Esophagus muscularis mucosa (tissue), 4 donors: Measurements from ENCODE around the gene YES1. TPM values are rescaled to one million over a fixed set of nuclear protein-coding genes. Genes with fewer than 3 reads are reported as not detected.

Source experiments
- DNase-seq: peaks from one replicate; pipeline ENCODE4 v3.0.0-alpha.2; 2017; ENCODE audit errors: extremely low spot score
- H3K27ac ChIP-seq, 4 donors: fragments of 200-600 bp; sonication (generic); replicated peaks in 1 of 4; 1 replicate in 3 of 4; 2 replicates in 1 of 4; pipeline ENCODE4 v1.5.1; 2016 to 2019; ENCODE audit warnings: mild to moderate bottlenecking in 1 of 4
- H3K27me3 ChIP-seq, 4 donors: fragments of 200-600 bp; sonication (generic); one replicate each; pipeline versions ENCODE4 v1.5.1 to v1.6.0; 2016 to 2019
- H3K36me3 ChIP-seq, 4 donors: fragments of 200-600 bp; sonication (generic); one replicate each; pipeline ENCODE4 v1.5.1; 2016 to 2019
- H3K4me1 ChIP-seq, 4 donors: fragments of 200-600 bp; sonication (generic); one replicate each; pipeline ENCODE4 v1.5.1; 2016 to 2019
- H3K4me3 ChIP-seq, 4 donors: fragments of 200-600 bp; sonication (generic); 1 replicate in 2 of 4; 2 replicates in 2 of 4; pipeline ENCODE4 v1.5.1; 2016 to 2019; ENCODE audit warnings: mild to moderate bottlenecking in 4 of 4, moderate library complexity in 1 of 4
- H3K9me3 ChIP-seq, 4 donors: fragments of 200-600 bp; sonication (generic); 1 replicate in 3 of 4; 2 replicates in 1 of 4; pipeline ENCODE4 v1.5.1; 2016 to 2019
- CTCF ChIP-seq, 3 experiments: fragments of 200-600 bp in 2 of 3; fragments of 450-650 bp in 1 of 3; sonication (generic) in 2 of 3; IDR thresholded peaks; one replicate each; pipeline ENCODE4 v1.5.1; 2017 to 2019; ENCODE audit warnings: antibody characterized with exemption in 3 of 3, mild to moderate bottlenecking in 2 of 3, moderate library complexity in 1 of 3
- EP300 ChIP-seq: sonication (generic); formaldehyde crosslinking; IDR thresholded peaks from one replicate; pipeline ENCODE4 v1.6.1; 2017; ENCODE audit warnings: antibody characterized with exemption
- POLR2A ChIP-seq: fragments of 450-650 bp; IDR thresholded peaks from one replicate; pipeline ENCODE4 v1.6.1; 2017; ENCODE audit warnings: antibody characterized with exemption, moderate library complexity, mild to moderate bottlenecking, low read depth
- POLR2AphosphoS5 ChIP-seq, 2 donors: sonication (generic); formaldehyde crosslinking; IDR thresholded peaks; one replicate each; pipeline ENCODE4 v1.6.1; 2017; ENCODE audit warnings: antibody characterized with exemption in 2 of 2
- WGBS: methylation state at CpG from one replicate; pipeline ENCODE4 v1.1.5; 2018; 5-methylcytosine and 5-hydroxymethylcytosine counted together
- intact Hi-C: fragments of 100-400 bp; cut with DNase I; formaldehyde crosslinking; loops from one replicate; pipeline ENCODE4 v1.15.1; 2023
- total RNA-seq, 4 donors: library from RNA; depleted of rRNA; stranded (reverse); fragments of >200 nt; gene quantifications; one replicate each; pipeline versions ENCODE4 v1.1.0 to v1.2.1, GENCODE V29; 2016

The YES1 gene
- total RNA-seq, 4 donors from 2014 or later: 94.6 to 143 (median 116) TPM

GRCh38 chr18:824179-824578 lies 12.1 kb upstream of the YES1 start:
- no peak overlapping the region for H3K4me3 ChIP-seq
- peaks cover 0 to 3% (median 0%) of the 10 kb centered on the region in 4 donors for H3K27me3 ChIP-seq
- H3K4me1 ChIP-seq: no peaks in the 10 kb centered on the region
- H3K36me3 ChIP-seq: no peaks in the 10 kb centered on the region
- no peak for DNase-seq
- 74% methylated on average over 2 of the region's 2 CpGs for WGBS
- H3K27ac ChIP-seq: no peak overlapping the region
- TF ChIP-seq EP300: no peak
- TF ChIP-seq POLR2A: no peak
- TF ChIP-seq CTCF (IDR thresholded peaks at IDR 0.05): no peak
- TF ChIP-seq POLR2AphosphoS5 (IDR thresholded peaks at IDR 0.05): no peak
- H3K9me3 ChIP-seq: no peaks in the 10 kb centered on the region
- intact Hi-C loops: no loop called here

DNA sequence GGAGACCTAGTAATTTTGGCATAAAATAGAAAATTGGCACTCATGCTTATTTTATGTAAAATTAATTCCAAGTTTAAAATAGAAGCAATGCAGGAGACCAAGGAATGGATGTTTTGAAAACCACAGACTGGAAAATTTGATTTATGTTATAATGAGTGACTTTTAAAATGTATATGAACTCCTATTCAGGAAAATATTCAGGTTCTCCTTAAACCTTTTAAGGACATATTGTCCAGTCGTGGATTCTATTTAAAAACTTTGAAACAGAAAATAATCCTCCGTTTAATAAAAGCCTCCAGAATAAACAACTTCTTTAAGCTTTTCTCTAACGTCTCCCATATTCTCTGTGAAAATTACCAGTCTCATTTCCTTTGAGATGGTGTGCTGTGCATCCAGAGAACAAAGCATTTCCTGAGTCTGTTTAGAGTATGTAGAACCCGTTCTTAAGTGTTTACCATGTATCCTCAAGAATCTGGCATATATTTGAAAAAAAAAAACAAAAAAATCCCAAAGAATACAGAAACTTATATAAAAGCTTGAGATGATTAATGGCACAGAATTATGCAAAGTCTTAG lies 8.6 kb upstream of the YES1 start:
- H3K4me1 ChIP-seq: no peaks in the 10 kb centered on the region
- no peak for DNase-seq
- H3K27me3 ChIP-seq: peaks cover 0 to 3% (median 0%) of the 10 kb centered on the region in 4 donors
- no peak overlapping the region for H3K27ac ChIP-seq
- intact Hi-C loops: no loop called here
- 30% methylated on average over 4 of the region's 4 CpGs for WGBS
- no peaks in the 10 kb centered on the region for H3K9me3 ChIP-seq
- H3K4me3 ChIP-seq: no peak overlapping the region
- TF ChIP-seq POLR2AphosphoS5 (IDR thresholded peaks at IDR 0.05) (no peak), EP300 (no peak), POLR2A (no peak), CTCF (IDR thresholded peaks at IDR 0.05) (no peak)
- no peaks in the 10 kb centered on the region for H3K36me3 ChIP-seq

GRCh38 chr18:816869-817268 lies 4.8 kb upstream of the YES1 start:
- TF ChIP-seq POLR2AphosphoS5 (IDR thresholded peaks at IDR 0.05) (no peak), CTCF (IDR thresholded peaks at IDR 0.05) (no peak), EP300 (no peak), POLR2A (no peak)
- intact Hi-C loops: no loop called here
- no peaks in the 10 kb centered on the region for H3K36me3 ChIP-seq
- H3K27ac ChIP-seq: no peak overlapping the region
- H3K4me1 ChIP-seq: peaks cover 0 to 5% (median 4%) of the 10 kb centered on the region in 4 donors
- H3K4me3 ChIP-seq: no peak overlapping the region
- no peaks in the 10 kb centered on the region for H3K9me3 ChIP-seq
- no peak for DNase-seq
- 58% methylated on average over 2 of the region's 2 CpGs for WGBS
- no peaks in the 10 kb centered on the region for H3K27me3 ChIP-seq

GRCh38 chr18:816088-816653 lies 4.1 kb upstream of the YES1 start:
- TF ChIP-seq CTCF (IDR thresholded peaks at IDR 0.05): no peak
- TF ChIP-seq POLR2A: no peak
- no peak for TF ChIP-seq EP300
- no peak for TF ChIP-seq POLR2AphosphoS5 (IDR thresholded peaks at IDR 0.05)
- no peak overlapping the region for H3K27ac ChIP-seq
- no peaks in the 10 kb centered on the region for H3K9me3 ChIP-seq
- H3K36me3 ChIP-seq: no peaks in the 10 kb centered on the region
- no peaks in the 10 kb centered on the region for H3K27me3 ChIP-seq
- peaks cover 2 to 5% (median 4%) of the 10 kb centered on the region in 4 donors for H3K4me1 ChIP-seq
- intact Hi-C loops: no loop called here
- no peak overlapping the region for H3K4me3 ChIP-seq
- DNase-seq: no peak
- 98% methylated on average over 4 of the region's 4 CpGs for WGBS

GRCh38 chr18:815353-815752 lies 3.3 kb upstream of the YES1 start:
- WGBS: 85% methylated on average over 3 of the region's 3 CpGs

More at GRCh38 chr18:815353-815752, 3.3 kb upstream of the YES1 start:
- H3K4me1 ChIP-seq: peaks cover 9 to 12% (median 11%) of the 10 kb centered on the region in 4 donors
- intact Hi-C loops: no loop called here
- no peaks in the 10 kb centered on the region for H3K9me3 ChIP-seq
- TF ChIP-seq POLR2A (no peak), CTCF (IDR thresholded peaks at IDR 0.05) (no peak), POLR2AphosphoS5 (IDR thresholded peaks at IDR 0.05) (no peak), EP300 (no peak)
- DNase-seq: no peak
- no peak overlapping the region for H3K4me3 ChIP-seq
- H3K27ac ChIP-seq: no peak overlapping the region
- no peaks in the 10 kb centered on the region for H3K27me3 ChIP-seq
- no peaks in the 10 kb centered on the region for H3K36me3 ChIP-seq
